Right lobe of liver (tissue), 6 donors: ENCODE results near the gene SLCO4A1. TPM values are rescaled to one million over a fixed set of nuclear protein-coding genes. Genes with fewer than 3 reads are reported as not detected.

Experiments used
- ATAC-seq, 4 donors: fragments of 200-7000 bp; cut with Tn5 transposase; one replicate each; pipeline ENCODE4 v1.9.1; 2020; ENCODE audit warnings: mild to moderate bottlenecking in 4 of 4, moderate library complexity in 4 of 4
- DNase-seq, 3 donors: peaks; one replicate each; pipeline ENCODE4 v3.0.0-alpha.2; 2020
- H3K27ac ChIP-seq, 3 donors: fragments of 200-600 bp; one replicate each; pipeline ENCODE4 v1.8.0; 2022
- H3K27me3 ChIP-seq, 2 donors: fragments of 200-600 bp; one replicate each; pipeline ENCODE4 v1.8.0; 2022
- H3K36me3 ChIP-seq, 4 donors: fragments of 200-600 bp; sonication (generic) in 1 of 4; one replicate each; pipeline versions ENCODE4 v1.5.1 to v1.8.0; 2017 to 2022; ENCODE audit warnings: control low read depth in 1 of 4
- H3K4me1 ChIP-seq, 4 donors: fragments of 200-600 bp; sonication (generic) in 1 of 4; one replicate each; pipeline versions ENCODE4 v1.5.1 to v1.8.0; 2017 to 2022; ENCODE audit warnings: control low read depth in 1 of 4
- H3K4me3 ChIP-seq, 3 donors: fragments of 200-600 bp; one replicate each; pipeline ENCODE4 v1.8.0; 2022
- H3K9me3 ChIP-seq, 4 donors: fragments of 200-600 bp; sonication (generic) in 1 of 4; one replicate each; pipeline versions ENCODE4 v1.5.1 to v1.8.0; 2017 to 2022; ENCODE audit warnings: control low read depth in 1 of 4
- POLR2A ChIP-seq: fragments of 450-650 bp; IDR thresholded peaks from one replicate; pipeline ENCODE4 v1.6.1; 2017; ENCODE audit warnings: antibody characterized with exemption, mild to moderate bottlenecking
- WGBS: methylation state at CpG from one replicate; pipeline ENCODE4 v1.1.6; 2018; ENCODE audit warnings: low coverage, low lambda C conversion rate; ENCODE audit not compliant: insufficient coverage; ENCODE audit errors: missing lambda C conversion rate; 5-methylcytosine and 5-hydroxymethylcytosine counted together
- intact Hi-C, 2 donors: fragments of 100-400 bp; cut with DNase I; formaldehyde crosslinking; loops; one replicate each; pipeline versions ENCODE4 v1.11.2 to v1.14.1; 2022
- total RNA-seq, 6 experiments: library from RNA; depleted of rRNA in 2 of 6; stranded (reverse); fragments of >200 nt in 2 of 6; fragmentation: NEBNext Ultra II Directional in 3 of 6; extraction: Animal tissue kit (Norgen Biotek cat#: 25700) in 3 of 6; gene quantifications; one replicate each; pipeline versions ENCODE4 v1.1.0 to v1.2.4, GENCODE V29; 2016 to 2023
- TF ChIP-seq, protein P1 (sequence below), 4 donors: fragments of 200-600 bp in 3 of 4; fragments of 450-650 bp in 1 of 4; IDR thresholded peaks; one replicate each; pipeline versions ENCODE4 v1.5.1 to v1.8.0; 2016 to 2022; ENCODE audit warnings: antibody characterized with exemption in 4 of 4, mild to moderate bottlenecking in 2 of 4
- donor health status: DM: no; HTN: yes; CAD: no.
- donor health status: DM: no; HTN: no; CAD: no.
- donor health status: DM: no; HTN: no; CAD: no.
- donor health status: DM: no; HTN: yes; CAD: no.
- donor health status: DM: no; HTN: yes; CAD: no.

SLCO4A1 gene
- total RNA-seq, 6 experiments from 2014 or later, result 0.93 to 8.8 (median 4.3) TPM

DNA sequence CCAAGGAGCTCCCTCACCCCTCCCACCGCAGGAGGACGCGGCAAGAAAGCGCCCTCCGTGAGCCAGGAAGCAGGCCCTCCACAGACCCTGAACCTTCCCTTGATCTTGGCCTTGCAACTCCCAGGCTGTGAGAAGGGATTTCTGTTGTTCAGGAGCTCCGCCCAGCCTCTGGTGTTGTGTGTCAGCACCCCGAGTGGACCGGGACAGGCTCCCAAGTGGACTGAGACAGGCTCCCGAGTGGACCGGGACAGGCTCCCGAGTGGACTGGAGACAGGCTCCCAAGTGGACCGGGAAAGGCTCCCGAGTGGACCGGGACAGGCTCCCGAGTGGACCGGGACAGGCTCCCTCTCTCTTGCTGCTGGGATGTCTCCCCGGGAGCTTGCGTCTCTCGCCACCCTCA, 57.0 kb downstream of the SLCO4A1 start:
- ATAC-seq (no peak), DNase-seq (peak in 1 of 3 donors; percentile 39)
- Histone ChIP-seq H3K36me3 (no peaks in the 10 kb centered on the region), H3K9me3 (no peaks in the 10 kb centered on the region), H3K4me1 (no peaks in the 10 kb centered on the region), H3K27ac (no peak overlapping the region), H3K4me3 (no peak overlapping the region), H3K27me3 (no peaks in the 10 kb centered on the region)
- intact Hi-C loops, result no loop called here
- TF ChIP-seq, protein P1, sequence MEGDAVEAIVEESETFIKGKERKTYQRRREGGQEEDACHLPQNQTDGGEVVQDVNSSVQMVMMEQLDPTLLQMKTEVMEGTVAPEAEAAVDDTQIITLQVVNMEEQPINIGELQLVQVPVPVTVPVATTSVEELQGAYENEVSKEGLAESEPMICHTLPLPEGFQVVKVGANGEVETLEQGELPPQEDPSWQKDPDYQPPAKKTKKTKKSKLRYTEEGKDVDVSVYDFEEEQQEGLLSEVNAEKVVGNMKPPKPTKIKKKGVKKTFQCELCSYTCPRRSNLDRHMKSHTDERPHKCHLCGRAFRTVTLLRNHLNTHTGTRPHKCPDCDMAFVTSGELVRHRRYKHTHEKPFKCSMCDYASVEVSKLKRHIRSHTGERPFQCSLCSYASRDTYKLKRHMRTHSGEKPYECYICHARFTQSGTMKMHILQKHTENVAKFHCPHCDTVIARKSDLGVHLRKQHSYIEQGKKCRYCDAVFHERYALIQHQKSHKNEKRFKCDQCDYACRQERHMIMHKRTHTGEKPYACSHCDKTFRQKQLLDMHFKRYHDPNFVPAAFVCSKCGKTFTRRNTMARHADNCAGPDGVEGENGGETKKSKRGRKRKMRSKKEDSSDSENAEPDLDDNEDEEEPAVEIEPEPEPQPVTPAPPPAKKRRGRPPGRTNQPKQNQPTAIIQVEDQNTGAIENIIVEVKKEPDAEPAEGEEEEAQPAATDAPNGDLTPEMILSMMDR (IDR thresholded peaks at IDR 0.05), result no peak
- TF ChIP-seq POLR2A, result no peak
- WGBS, result 91% methylated on average over 7 of the region's 19 CpGs

DNA sequence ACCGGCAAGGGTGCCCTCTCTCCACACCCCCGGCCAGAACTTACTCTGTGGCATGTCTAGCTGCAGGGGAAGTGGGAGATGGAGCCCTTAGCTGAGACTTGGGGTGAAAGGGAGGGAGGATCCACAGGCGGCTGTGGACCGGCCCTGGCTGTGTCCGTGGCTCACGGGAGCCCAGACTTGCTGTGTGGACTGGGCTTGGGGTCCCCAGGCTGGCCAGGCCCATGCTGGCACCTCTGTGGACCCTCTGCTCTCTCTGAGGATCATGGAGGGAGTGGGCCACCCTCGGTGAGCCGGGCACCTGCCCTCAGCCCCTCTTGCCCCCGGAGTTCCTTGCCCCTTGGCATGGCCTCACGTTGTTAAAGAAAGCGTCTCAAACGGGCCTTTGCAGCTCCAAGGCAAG, 57.4 kb downstream of the SLCO4A1 start:
- ATAC-seq (no peak), DNase-seq (peak in 1 of 3 donors; percentile 31)
- 49% methylated on average over 7 of the region's 12 CpGs for WGBS
- TF ChIP-seq POLR2A, result no peak
- TF ChIP-seq, protein P1 (IDR thresholded peaks at IDR 0.05), result no peak
- Histone ChIP-seq H3K4me3 (no peak overlapping the region), H3K27ac (no peak overlapping the region), H3K4me1 (no peaks in the 10 kb centered on the region), H3K36me3 (no peaks in the 10 kb centered on the region), H3K27me3 (no peaks in the 10 kb centered on the region), H3K9me3 (no peaks in the 10 kb centered on the region)
- intact Hi-C loops, result no loop called here

DNA sequence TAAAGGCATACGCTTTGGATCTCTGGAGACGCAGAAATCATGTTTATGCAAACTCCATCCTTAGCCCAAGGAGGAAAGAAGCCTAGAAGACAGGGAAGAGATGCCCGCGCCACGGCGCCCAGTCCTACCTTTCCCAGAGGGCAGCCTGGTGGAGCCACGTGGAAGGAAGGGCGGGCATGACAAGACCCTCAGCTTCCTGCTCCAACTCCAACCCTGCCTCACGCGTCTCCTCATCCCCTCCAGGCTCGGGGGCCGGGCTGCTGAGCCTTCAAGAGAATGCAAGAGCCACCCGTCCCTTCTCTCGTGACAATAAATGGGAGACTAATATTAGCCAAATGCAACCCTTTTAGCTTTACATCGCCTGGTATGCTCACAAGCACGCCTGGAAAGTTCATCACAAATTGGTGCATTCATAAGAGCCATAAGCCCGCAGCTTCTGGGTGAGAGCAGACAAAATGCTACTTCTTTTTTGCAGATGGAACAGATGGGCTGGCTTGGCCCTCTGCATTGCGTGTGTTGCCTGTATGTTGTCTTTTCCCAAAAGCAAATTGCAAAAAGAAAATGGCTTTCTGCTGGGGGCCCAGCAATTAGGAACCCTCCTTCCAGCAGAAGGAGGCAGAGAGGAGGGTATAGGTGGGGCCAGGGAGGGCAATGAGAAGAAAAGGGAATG, 58.1 kb downstream of the SLCO4A1 start:
- intact Hi-C loops, result no loop called here
- DNase-seq, result peak in 1 of 3 donors; percentile 30

DNA sequence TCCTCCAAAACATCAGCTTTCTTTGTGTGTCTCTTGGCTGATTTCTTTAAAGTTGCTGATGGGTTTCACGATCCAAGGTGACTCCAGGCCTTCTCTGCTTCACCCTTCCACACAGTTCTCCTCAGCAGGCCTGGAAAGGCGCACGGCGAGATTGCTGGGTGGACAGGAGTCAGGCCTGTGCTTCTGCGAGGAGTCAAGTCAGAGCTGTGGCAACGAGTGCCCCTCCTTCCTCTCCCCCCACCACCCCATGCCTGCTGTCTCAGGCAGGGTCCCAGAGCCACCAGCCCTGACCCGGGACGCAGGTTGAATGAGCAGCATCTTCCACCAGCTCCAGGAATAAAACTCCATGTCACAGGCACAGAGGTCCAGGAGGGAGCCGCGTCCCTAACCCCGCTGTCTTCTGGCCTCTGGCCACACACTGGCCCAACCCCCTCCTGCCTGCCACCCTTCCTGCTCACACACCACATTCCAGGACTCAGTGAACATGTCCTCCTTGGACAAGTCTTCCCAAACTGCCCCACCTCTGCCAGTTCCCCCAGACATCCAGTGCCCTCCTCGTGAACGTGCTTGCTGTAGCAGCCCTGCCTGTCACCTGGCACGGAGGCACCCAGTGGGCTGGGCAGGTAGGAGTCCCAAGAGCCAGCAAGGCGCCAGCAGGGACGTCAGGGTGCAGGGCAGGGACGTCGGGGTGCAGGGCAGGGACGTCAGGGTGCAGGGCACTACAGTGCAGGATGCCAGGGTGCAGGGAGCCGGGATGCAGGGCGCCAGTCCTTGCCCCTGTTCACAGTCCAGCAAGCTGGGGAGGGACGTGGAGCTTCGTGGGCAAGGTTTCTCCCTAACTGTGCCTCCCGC, 59.1 kb downstream of the SLCO4A1 start:
- Histone ChIP-seq H3K4me3 (no peak overlapping the region), H3K9me3 (no peaks in the 10 kb centered on the region), H3K4me1 (no peaks in the 10 kb centered on the region), H3K36me3 (no peaks in the 10 kb centered on the region), H3K27me3 (no peaks in the 10 kb centered on the region), H3K27ac (no peak overlapping the region)
- no peak for TF ChIP-seq POLR2A
- TF ChIP-seq, protein P1 (IDR thresholded peaks at IDR 0.05), result no peak
- WGBS, result 63% methylated on average over 9 of the region's 24 CpGs
- DNase-seq, result peak in 1 of 3 donors; percentile 41
- ATAC-seq, result no peak
- intact Hi-C loops, result no loop called here

More for the DNA sequence above, 58.1 kb downstream of the SLCO4A1 start:
- Histone ChIP-seq H3K27ac (no peak overlapping the region), H3K27me3 (no peaks in the 10 kb centered on the region), H3K36me3 (no peaks in the 10 kb centered on the region), H3K9me3 (no peaks in the 10 kb centered on the region), H3K4me3 (no peak overlapping the region), H3K4me1 (no peaks in the 10 kb centered on the region)
- WGBS, result 73% methylated on average over 14 of the region's 18 CpGs
- TF ChIP-seq POLR2A, result no peak
- TF ChIP-seq, protein P1 (IDR thresholded peaks at IDR 0.05), result no peak
- ATAC-seq, result no peak
